WERI-Rb-1 (cell line): ENCODE measurements around the gene SHISA9.
A peak's percentile ranks its signal among the peaks of the same experiment; 100 is the strongest.

Experiments used
- DNase-seq: peaks from one replicate; pipeline ENCODE4 v3.0.0-alpha.2; 2020
- H3K27ac ChIP-seq: fragments of 250-450 bp; sonication (Bioruptor Pico); 2 replicates; pipeline ENCODE4 v1.5.1; 2020; ENCODE audit warnings: mild to moderate bottlenecking, moderate library complexity
- H3K27me3 ChIP-seq: fragments of 250-450 bp; sonication (Bioruptor Pico); 2 replicates; pipeline ENCODE4 v1.5.1; 2021; ENCODE audit warnings: mild to moderate bottlenecking, low read depth, moderate library complexity; ENCODE audit not compliant: insufficient read depth, severe bottlenecking
- H3K36me3 ChIP-seq: fragments of 250-450 bp; sonication (Bioruptor Pico); 2 replicates; pipeline ENCODE4 v1.5.1; 2020; ENCODE audit warnings: mild to moderate bottlenecking, moderate library complexity
- H3K4me3 ChIP-seq: 2 replicates; pipeline ENCODE4 v1.5.1; 2011; ENCODE audit warnings: low read depth, mild to moderate bottlenecking, control low read depth, low read length
- H3K9me3 ChIP-seq: fragments of 250-450 bp; sonication (Bioruptor Pico); 2 replicates; pipeline ENCODE4 v1.5.1; 2021; ENCODE audit warnings: mild to moderate bottlenecking, moderate library complexity; ENCODE audit not compliant: severe bottlenecking
- TF ChIP-seq, protein P1 (sequence below): IDR thresholded peaks from 2 replicates; pipeline ENCODE4 v1.5.1; 2011; ENCODE audit warnings: low read depth, mild to moderate bottlenecking, control low read depth, inconsistent platforms, low read length

SHISA9 gene

DNA sequence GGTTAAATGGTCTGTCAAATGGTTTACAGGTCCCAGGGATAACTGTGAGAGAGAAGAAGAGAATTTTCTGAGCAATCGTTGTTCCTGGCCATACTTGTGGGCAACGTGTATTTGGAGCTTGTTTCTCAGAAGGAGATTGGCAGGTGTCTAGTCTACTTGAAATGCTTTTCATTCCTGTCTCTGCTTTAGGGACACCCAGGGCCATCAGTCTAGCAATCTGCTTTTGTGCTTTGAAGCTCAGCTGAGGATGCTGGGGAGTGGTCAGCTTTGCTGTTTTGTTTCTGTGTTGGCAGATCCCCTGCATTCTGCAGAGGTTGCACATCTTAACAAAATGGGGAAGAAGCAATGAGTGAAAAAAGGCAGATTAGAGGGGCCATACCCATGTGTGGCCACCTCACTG lies 193.7 kb downstream of the SHISA9 start:
- DNase-seq, result no peak
- TF ChIP-seq, protein P1, sequence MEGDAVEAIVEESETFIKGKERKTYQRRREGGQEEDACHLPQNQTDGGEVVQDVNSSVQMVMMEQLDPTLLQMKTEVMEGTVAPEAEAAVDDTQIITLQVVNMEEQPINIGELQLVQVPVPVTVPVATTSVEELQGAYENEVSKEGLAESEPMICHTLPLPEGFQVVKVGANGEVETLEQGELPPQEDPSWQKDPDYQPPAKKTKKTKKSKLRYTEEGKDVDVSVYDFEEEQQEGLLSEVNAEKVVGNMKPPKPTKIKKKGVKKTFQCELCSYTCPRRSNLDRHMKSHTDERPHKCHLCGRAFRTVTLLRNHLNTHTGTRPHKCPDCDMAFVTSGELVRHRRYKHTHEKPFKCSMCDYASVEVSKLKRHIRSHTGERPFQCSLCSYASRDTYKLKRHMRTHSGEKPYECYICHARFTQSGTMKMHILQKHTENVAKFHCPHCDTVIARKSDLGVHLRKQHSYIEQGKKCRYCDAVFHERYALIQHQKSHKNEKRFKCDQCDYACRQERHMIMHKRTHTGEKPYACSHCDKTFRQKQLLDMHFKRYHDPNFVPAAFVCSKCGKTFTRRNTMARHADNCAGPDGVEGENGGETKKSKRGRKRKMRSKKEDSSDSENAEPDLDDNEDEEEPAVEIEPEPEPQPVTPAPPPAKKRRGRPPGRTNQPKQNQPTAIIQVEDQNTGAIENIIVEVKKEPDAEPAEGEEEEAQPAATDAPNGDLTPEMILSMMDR, result no peak
- Histone ChIP-seq H3K27ac (no peak overlapping the region), H3K4me3 (no peak overlapping the region), H3K27me3 (no peaks in the 10 kb centered on the region), H3K9me3 (peaks cover 9% of the 10 kb centered on the region), H3K36me3 (no peaks in the 10 kb centered on the region)

DNA sequence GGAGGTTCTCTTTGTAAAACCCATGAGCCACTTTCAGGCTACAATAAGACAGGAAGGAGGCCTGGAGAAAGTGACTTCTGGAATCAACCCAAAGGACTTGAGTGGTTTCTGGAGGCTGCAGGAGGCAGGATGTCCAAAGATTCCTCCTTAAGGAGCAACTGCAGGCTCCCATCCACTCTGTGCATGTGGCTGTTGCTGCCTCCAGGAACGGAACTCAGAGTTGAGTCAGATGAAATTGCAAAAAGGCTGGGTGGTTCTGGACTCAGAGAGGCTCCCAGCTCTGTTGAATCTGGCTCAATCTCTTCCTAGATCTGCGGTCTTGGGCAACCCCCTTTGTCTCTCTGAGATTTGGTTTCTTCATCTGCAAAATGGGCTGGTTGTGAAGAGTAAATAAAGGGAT lies 197.1 kb downstream of the SHISA9 start:
- H3K4me3 ChIP-seq, result no peak overlapping the region
- TF ChIP-seq, protein P1, result no peak
- no peak overlapping the region for H3K27ac ChIP-seq
- H3K36me3 ChIP-seq, result no peaks in the 10 kb centered on the region
- H3K27me3 ChIP-seq, result no peaks in the 10 kb centered on the region
- H3K9me3 ChIP-seq, result no peaks in the 10 kb centered on the region
- DNase-seq, result no peak

DNA sequence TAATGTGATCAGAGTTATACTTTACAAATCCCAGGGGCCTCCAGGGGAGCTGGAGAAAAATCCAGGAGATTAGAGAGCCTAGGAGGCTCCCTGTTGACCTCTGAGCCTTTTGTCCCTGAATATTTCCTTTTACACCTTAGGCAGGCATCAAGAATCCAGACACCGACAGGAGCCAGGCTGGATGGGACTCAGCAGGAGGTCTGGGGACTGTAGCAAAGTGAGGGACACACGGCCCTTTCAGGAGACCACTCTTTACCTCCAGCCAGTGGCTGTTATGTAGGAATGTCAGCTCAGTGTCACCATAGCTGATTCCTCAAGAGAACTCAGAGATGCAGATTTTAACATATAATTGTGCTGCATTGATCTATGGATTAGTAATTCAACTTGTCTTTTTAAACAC lies 198.4 kb downstream of the SHISA9 start:
- Histone ChIP-seq H3K9me3 (peaks cover 6% of the 10 kb centered on the region), H3K27me3 (no peaks in the 10 kb centered on the region), H3K27ac (no peak overlapping the region), H3K36me3 (no peaks in the 10 kb centered on the region), H3K4me3 (no peak overlapping the region)
- TF ChIP-seq, protein P1, result no peak
- peak; percentile 11 for DNase-seq

DNA sequence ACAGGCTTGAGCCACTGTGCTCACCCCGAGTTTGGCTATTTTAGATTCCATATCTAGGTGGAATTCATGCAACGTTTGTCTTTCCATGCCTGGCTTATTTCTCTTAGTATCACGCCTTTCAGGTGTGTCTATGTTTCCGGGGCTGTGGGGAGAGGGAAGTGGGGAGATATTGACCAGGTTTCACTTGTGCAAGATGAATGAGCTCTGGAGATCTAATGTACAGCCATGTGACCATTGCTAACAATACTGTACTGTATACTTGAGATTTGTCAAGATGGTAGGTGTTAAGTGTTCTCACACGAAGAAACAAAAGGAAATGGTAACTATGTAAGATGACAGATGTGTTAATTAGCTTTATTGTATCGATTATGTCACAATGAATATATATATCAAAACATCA lies 199.6 kb downstream of the SHISA9 start:
- Histone ChIP-seq H3K36me3 (no peaks in the 10 kb centered on the region), H3K4me3 (no peak overlapping the region), H3K27ac (no peak overlapping the region), H3K27me3 (no peaks in the 10 kb centered on the region), H3K9me3 (peaks cover 6% of the 10 kb centered on the region)
- TF ChIP-seq, protein P1, result no peak
- no peak for DNase-seq

DNA sequence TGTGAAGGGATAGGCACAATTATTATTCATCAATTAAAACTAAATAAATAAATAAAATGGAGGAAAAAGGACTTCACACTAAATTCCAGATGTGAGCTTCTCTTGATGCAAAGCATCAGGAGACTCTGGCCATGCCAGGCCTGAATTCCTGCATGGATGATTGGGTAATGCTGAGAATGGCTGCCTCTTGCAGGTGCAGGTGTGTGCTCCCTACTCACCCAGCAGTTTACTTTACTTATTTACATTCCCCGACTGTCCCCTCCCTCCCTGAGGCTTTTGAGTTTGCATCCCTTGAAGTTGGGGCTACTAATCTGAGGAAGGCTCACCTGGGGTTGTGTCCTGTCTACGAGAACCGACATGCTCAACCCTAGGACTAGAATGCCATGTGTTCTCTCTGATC lies 200.4 kb downstream of the SHISA9 start:
- H3K9me3 ChIP-seq, result peaks cover 6% of the 10 kb centered on the region
- no peak for DNase-seq
- no peak overlapping the region for H3K27ac ChIP-seq
- no peak overlapping the region for H3K4me3 ChIP-seq
- no peaks in the 10 kb centered on the region for H3K36me3 ChIP-seq
- no peaks in the 10 kb centered on the region for H3K27me3 ChIP-seq
- TF ChIP-seq, protein P1, result no peak

DNA sequence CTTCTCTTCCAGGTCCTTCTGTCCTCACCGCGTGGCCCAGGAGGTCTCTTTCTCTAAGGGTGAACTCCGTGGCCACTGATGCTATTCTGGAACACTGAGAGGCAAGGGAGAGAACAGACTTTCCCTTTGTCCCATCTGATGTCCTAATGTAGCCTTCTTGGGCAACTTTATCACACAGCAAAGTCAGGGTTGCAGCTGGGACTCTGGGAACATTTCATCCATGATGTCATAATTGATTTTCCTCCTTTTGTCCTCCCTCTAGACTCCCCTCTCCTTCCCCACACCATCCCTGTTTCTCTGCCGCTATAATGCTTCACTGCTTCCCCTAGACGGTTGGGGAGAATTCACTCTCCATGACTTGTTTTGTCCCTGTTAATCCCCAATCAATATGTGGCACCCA lies 201.0 kb downstream of the SHISA9 start:
- Histone ChIP-seq H3K27me3 (no peaks in the 10 kb centered on the region), H3K9me3 (peaks cover 6% of the 10 kb centered on the region), H3K4me3 (no peak overlapping the region), H3K27ac (no peak overlapping the region), H3K36me3 (no peaks in the 10 kb centered on the region)
- TF ChIP-seq, protein P1, result no peak
- no peak for DNase-seq
